ENCODE measurements around the gene SLC25A19.
"Not testable (repeated sequence)": the region's sequence is repeated elsewhere in the genome, so short reads cannot be mapped to it uniquely, and the experiment has no call there.

SLC25A19 gene

GRCh38 chr17:75292810-75293448, 3.7 kb upstream of the SLC25A19 start:
- H3K27ac ChIP-seq (ENCODE audit: low read depth, low read length); H3K4me1 ChIP-seq (ENCODE audit: control insufficient read depth, insufficient read depth, low read length): not testable (repeated sequence)

GRCh38 chr17:75289832-75290337, 652 bp upstream of the SLC25A19 start:
- Histone ChIP-seq H3K27me3 (ENCODE audit: control insufficient read depth, insufficient read depth, low read length) (no peaks in the 10 kb centered on the region), H3K27ac (ENCODE audit: low read depth, low read length) (peak overlapping the region; percentile 94), H3K36me3 (ENCODE audit: control insufficient read depth, insufficient read depth, low read length) (peaks cover 7% of the 10 kb centered on the region), H3K9ac (ENCODE audit: low read length) (peak overlapping the region; percentile 49), H3K4me3 (ENCODE audit: low read length) (peak overlapping the region; percentile 92), H3K4me1 (ENCODE audit: control insufficient read depth, insufficient read depth, low read length) (no peaks in the 10 kb centered on the region)

More at GRCh38 chr17:75292810-75293448, 3.7 kb upstream of the SLC25A19 start:
- not testable (repeated sequence) for H3K36me3 ChIP-seq (ENCODE audit: control insufficient read depth, insufficient read depth, low read length); H3K9ac ChIP-seq (ENCODE audit: low read length); H3K27me3 ChIP-seq (ENCODE audit: control insufficient read depth, insufficient read depth, low read length); H3K4me3 ChIP-seq (ENCODE audit: low read length)

GRCh38 chr17:75288770-75289114, 491 bp downstream of the SLC25A19 start:
- Histone ChIP-seq H3K36me3 (ENCODE audit: control insufficient read depth, insufficient read depth, low read length) (peaks cover 7% of the 10 kb centered on the region), H3K4me1 (ENCODE audit: control insufficient read depth, insufficient read depth, low read length) (no peaks in the 10 kb centered on the region), H3K27me3 (ENCODE audit: control insufficient read depth, insufficient read depth, low read length) (no peaks in the 10 kb centered on the region), H3K9ac (ENCODE audit: low read length) (peak overlapping the region; percentile 7), H3K4me3 (ENCODE audit: low read length) (peak overlapping the region; percentile 76), H3K27ac (ENCODE audit: low read depth, low read length) (peak overlapping the region; percentile 68)

- no peak overlapping the region for H3K27ac ChIP-seq (ENCODE audit: low read depth, low read length)
- no peaks in the 10 kb centered on the region for H3K4me1 ChIP-seq (ENCODE audit: control insufficient read depth, insufficient read depth, low read length)
- peak overlapping the region; percentile 76 for H3K4me3 ChIP-seq (ENCODE audit: low read length)
- no peaks in the 10 kb centered on the region for H3K27me3 ChIP-seq (ENCODE audit: control insufficient read depth, insufficient read depth, low read length)
- no peak overlapping the region for H3K9ac ChIP-seq (ENCODE audit: low read length)
- peaks cover 7% of the 10 kb centered on the region for H3K36me3 ChIP-seq (ENCODE audit: control insufficient read depth, insufficient read depth, low read length)
These were observed 874 bp downstream of the SLC25A19 start for GRCh38 chr17:75288359-75288758.

DNA sequence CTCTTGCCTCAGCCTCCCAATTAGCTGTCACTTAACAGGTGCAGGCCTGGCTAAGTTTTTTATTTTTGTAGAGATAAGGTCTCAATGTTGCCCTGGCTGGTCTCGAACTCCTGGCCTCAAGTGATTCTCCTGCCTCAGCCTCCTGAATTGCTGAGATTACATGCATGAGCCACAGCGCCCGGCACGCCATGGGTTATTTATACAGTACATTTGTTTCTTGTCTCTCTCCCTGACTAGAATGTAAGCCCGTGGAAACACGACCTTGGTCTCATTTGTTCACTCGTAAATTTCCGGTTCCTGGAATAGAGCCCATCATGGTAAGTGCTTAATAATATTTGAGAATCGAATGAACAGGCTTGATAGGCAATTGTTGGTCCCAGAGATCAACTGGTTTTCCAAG, 2.0 kb downstream of the SLC25A19 start:
- H3K4me3 ChIP-seq (ENCODE audit: low read length), result no peak overlapping the region
- H3K36me3 ChIP-seq (ENCODE audit: control insufficient read depth, insufficient read depth, low read length), result peaks cover 7% of the 10 kb centered on the region
- no peaks in the 10 kb centered on the region for H3K4me1 ChIP-seq (ENCODE audit: control insufficient read depth, insufficient read depth, low read length)
- no peak overlapping the region for H3K9ac ChIP-seq (ENCODE audit: low read length)
- no peaks in the 10 kb centered on the region for H3K27me3 ChIP-seq (ENCODE audit: control insufficient read depth, insufficient read depth, low read length)
- no peak overlapping the region for H3K27ac ChIP-seq (ENCODE audit: low read depth, low read length)

GRCh38 chr17:75285123-75285522, 4.1 kb downstream of the SLC25A19 start:
- H3K27ac ChIP-seq (ENCODE audit: low read depth, low read length), result no peak overlapping the region
- H3K9ac ChIP-seq (ENCODE audit: low read length), result no peak overlapping the region
- no peaks in the 10 kb centered on the region for H3K27me3 ChIP-seq (ENCODE audit: control insufficient read depth, insufficient read depth, low read length)
- H3K4me3 ChIP-seq (ENCODE audit: low read length), result no peak overlapping the region
- H3K4me1 ChIP-seq (ENCODE audit: control insufficient read depth, insufficient read depth, low read length), result no peaks in the 10 kb centered on the region
- peaks cover 7% of the 10 kb centered on the region for H3K36me3 ChIP-seq (ENCODE audit: control insufficient read depth, insufficient read depth, low read length)

DNA sequence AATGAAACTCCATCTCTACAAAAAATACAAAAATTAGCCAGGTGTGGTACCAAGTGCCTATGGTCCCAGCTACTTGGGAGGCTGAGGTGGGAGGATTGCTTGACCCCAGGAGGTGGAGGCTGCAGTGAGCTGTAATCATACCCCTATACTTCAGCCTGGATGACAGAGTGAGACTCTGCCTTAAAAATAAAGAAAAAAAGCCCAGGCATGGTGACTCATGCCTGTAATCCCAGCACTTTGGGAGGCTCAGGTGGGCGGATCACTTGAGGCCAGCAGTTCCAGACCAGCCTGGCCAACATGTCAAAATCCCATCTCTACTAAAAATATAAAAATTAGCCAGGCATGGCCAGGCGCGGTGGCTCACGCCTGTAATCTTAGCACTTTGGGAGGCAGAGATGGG, 9.0 kb downstream of the SLC25A19 start:
- not testable (repeated sequence) for H3K4me1 ChIP-seq (ENCODE audit: control insufficient read depth, insufficient read depth, low read length); H3K27ac ChIP-seq (ENCODE audit: low read depth, low read length)

DNA sequence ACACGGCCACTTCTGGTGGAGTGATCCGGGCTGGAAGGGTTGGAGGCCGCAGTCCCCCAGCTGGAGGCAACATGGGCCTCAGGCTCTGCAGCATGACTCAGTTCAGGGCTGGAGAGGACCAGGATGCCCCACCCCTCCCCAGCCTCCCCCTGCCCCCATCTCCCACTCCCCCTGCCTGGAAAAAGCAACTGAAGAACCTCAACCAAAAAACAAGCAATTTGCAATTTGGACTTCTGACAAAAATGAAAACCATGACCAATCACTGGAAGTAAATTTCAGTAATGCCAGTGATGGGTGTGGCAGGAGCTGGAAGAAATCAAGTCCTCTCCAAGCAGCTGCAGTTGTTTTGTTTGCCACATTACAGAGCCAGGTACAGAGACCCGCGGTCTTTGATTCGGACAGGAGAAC, 11.6 kb downstream of the SLC25A19 start:
- Histone ChIP-seq H3K9ac (ENCODE audit: low read length) (no peak overlapping the region), H3K4me3 (ENCODE audit: low read length) (no peak overlapping the region), H3K4me1 (ENCODE audit: control insufficient read depth, insufficient read depth, low read length) (peaks cover 4% of the 10 kb centered on the region), H3K27ac (ENCODE audit: low read depth, low read length) (no peak overlapping the region), H3K27me3 (ENCODE audit: control insufficient read depth, insufficient read depth, low read length) (no peaks in the 10 kb centered on the region), H3K36me3 (ENCODE audit: control insufficient read depth, insufficient read depth, low read length) (peaks cover 9% of the 10 kb centered on the region)

More for the DNA sequence above, 9.0 kb downstream of the SLC25A19 start:
- not testable (repeated sequence) for H3K4me3 ChIP-seq (ENCODE audit: low read length); H3K27me3 ChIP-seq (ENCODE audit: control insufficient read depth, insufficient read depth, low read length); H3K36me3 ChIP-seq (ENCODE audit: control insufficient read depth, insufficient read depth, low read length); H3K9ac ChIP-seq (ENCODE audit: low read length)

DNA sequence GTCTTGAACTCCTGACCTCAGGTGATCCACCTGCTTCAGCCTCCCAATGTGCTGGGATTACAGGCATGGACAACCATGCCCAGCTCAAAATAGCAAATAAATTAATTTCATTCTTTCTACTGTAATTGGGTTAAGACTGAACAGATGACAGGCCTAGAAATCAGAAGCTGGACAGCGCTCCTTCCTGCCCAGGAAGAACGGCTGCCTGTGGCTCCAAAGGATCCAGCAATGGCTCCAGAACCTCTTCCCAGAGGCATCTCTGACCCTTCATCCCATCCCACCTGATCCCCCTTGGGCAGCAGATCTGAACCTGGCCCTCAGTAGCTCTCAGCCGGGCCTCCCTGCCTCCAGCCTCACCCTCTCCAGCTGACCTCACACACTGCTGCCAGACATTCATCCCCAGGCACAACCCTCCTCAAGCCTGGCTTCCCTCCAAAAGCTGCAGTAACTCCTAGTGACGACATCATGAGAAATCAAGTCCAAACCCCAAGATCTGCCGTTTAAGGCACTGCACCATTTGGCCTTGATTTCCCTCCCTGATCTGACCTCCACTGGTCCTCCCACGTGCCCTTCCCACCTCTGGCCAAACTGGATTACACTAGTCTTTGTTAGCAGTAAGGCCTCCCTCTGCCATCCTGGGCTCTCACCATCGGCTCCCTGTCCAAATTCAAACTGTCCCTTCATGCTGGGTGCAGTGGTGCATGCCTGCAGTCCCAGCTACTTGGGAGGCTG, 15.1 kb downstream of the SLC25A19 start:
- Histone ChIP-seq H3K27ac (ENCODE audit: low read depth, low read length) (no peak overlapping the region), H3K9ac (ENCODE audit: low read length) (no peak overlapping the region), H3K4me1 (ENCODE audit: control insufficient read depth, insufficient read depth, low read length) (peaks cover 10% of the 10 kb centered on the region), H3K4me3 (ENCODE audit: low read length) (no peak overlapping the region), H3K36me3 (ENCODE audit: control insufficient read depth, insufficient read depth, low read length) (peaks cover 9% of the 10 kb centered on the region), H3K27me3 (ENCODE audit: control insufficient read depth, insufficient read depth, low read length) (no peaks in the 10 kb centered on the region)

- Histone ChIP-seq H3K27me3 (ENCODE audit: control insufficient read depth, insufficient read depth, low read length) (no peaks in the 10 kb centered on the region), H3K36me3 (ENCODE audit: control insufficient read depth, insufficient read depth, low read length) (peaks cover 5% of the 10 kb centered on the region), H3K4me1 (ENCODE audit: control insufficient read depth, insufficient read depth, low read length) (peaks cover 10% of the 10 kb centered on the region), H3K9ac (ENCODE audit: low read length) (no peak overlapping the region), H3K27ac (ENCODE audit: low read depth, low read length) (peak overlapping the region; percentile 12), H3K4me3 (ENCODE audit: low read length) (no peak overlapping the region)
These were observed 16.4 kb downstream of the SLC25A19 start for GRCh38 chr17:75272848-75273184.

GRCh38 chr17:75271955-75272847, 17.0 kb downstream of the SLC25A19 start:
- peak overlapping the region; percentile 90 for H3K4me3 ChIP-seq (ENCODE audit: low read length)
- peaks cover 10% of the 10 kb centered on the region for H3K4me1 ChIP-seq (ENCODE audit: control insufficient read depth, insufficient read depth, low read length)
- peaks cover 5% of the 10 kb centered on the region for H3K36me3 ChIP-seq (ENCODE audit: control insufficient read depth, insufficient read depth, low read length)
- H3K9ac ChIP-seq (ENCODE audit: low read length), result no peak overlapping the region
- no peaks in the 10 kb centered on the region for H3K27me3 ChIP-seq (ENCODE audit: control insufficient read depth, insufficient read depth, low read length)
- peak overlapping the region; percentile 68 for H3K27ac ChIP-seq (ENCODE audit: low read depth, low read length)

GRCh38 chr17:75271233-75271954, 17.8 kb downstream of the SLC25A19 start:
- Histone ChIP-seq H3K4me1 (ENCODE audit: control insufficient read depth, insufficient read depth, low read length) (peaks cover 10% of the 10 kb centered on the region), H3K36me3 (ENCODE audit: control insufficient read depth, insufficient read depth, low read length) (peaks cover 10% of the 10 kb centered on the region), H3K4me3 (ENCODE audit: low read length) (peak overlapping the region; percentile 90), H3K27ac (ENCODE audit: low read depth, low read length) (peak overlapping the region; percentile 68), H3K27me3 (ENCODE audit: control insufficient read depth, insufficient read depth, low read length) (no peaks in the 10 kb centered on the region), H3K9ac (ENCODE audit: low read length) (peak overlapping the region; percentile 53)
